CD14-positive monocyte (primary cell): ENCODE measurements around the gene TRIM38. TPM values are rescaled to one million over a fixed set of nuclear protein-coding genes. Genes with fewer than 3 reads are reported as not detected.
"Not testable (repeated sequence)": the region's sequence is repeated elsewhere in the genome, so short reads cannot be mapped to it uniquely, and the experiment has no call there.

Experiments
- DNase-seq, 3 donors: peaks; one replicate each; pipeline ENCODE4 v3.0.0-alpha.2; 2011 to 2022
- H2AFZ ChIP-seq: 2 replicates; pipeline ENCODE4 v1.6.0; 2012; ENCODE audit warnings: mild to moderate bottlenecking, low read depth, low read length, inconsistent platforms; ENCODE audit not compliant: insufficient read depth, poor library complexity, severe bottlenecking
- H3K27ac ChIP-seq, 2 donors: 1 replicate in 1 of 2; 2 replicates in 1 of 2; pipeline ENCODE4 v1.5.1; 2012 to 2013; ENCODE audit warnings: low read length in 2 of 2, control low read depth in 1 of 2, inconsistent platforms in 1 of 2, low read depth in 1 of 2, mild to moderate bottlenecking in 1 of 2
- H3K27me3 ChIP-seq, 2 donors: one replicate each; pipeline versions ENCODE4 v1.6.0 to v1.6.1; 2011 to 2013; ENCODE audit warnings: low read length in 2 of 2; ENCODE audit not compliant: control insufficient read depth in 2 of 2, insufficient read depth in 2 of 2
- H3K36me3 ChIP-seq, 2 donors: replicated peaks in 1 of 2; 1 replicate in 1 of 2; 2 replicates in 1 of 2; pipeline versions ENCODE4 v1.5.1 to v1.6.1; 2012 to 2013; ENCODE audit warnings: low read length in 2 of 2, control low read depth in 1 of 2, inconsistent platforms in 1 of 2, mild to moderate bottlenecking in 1 of 2; ENCODE audit not compliant: insufficient read depth in 2 of 2, control insufficient read depth in 1 of 2
- H3K4me1 ChIP-seq, 2 donors: 1 replicate in 1 of 2; 2 replicates in 1 of 2; pipeline versions ENCODE4 v1.5.1 to v1.6.1; 2012 to 2013; ENCODE audit warnings: low read length in 2 of 2, control low read depth in 1 of 2, inconsistent platforms in 1 of 2, mild to moderate bottlenecking in 1 of 2, moderate library complexity in 1 of 2; ENCODE audit not compliant: insufficient read depth in 2 of 2, control insufficient read depth in 1 of 2
- H3K4me2 ChIP-seq: replicated peaks from 2 replicates; pipeline ENCODE3; 2012; ENCODE audit warnings: low read length, moderate library complexity, mild to moderate bottlenecking; ENCODE audit not compliant: poor library complexity, severe bottlenecking; ENCODE audit errors: extremely low read depth
- H3K4me3 ChIP-seq, 3 experiments: fragments of 200-600 bp in 1 of 3; sonication (generic) in 1 of 3; replicated peaks in 1 of 3; 1 replicate in 2 of 3; 2 replicates in 1 of 3; pipeline ENCODE4 v1.5.1; 2011 to 2013; ENCODE audit warnings: low read length in 3 of 3, mild to moderate bottlenecking in 3 of 3, control low read depth in 2 of 3, low read depth in 2 of 3, inconsistent platforms in 1 of 3, moderate library complexity in 1 of 3
- H3K79me2 ChIP-seq: 2 replicates; pipeline ENCODE4 v1.6.0; 2012; ENCODE audit warnings: mild to moderate bottlenecking, control low read depth, inconsistent platforms, low read length, moderate library complexity; ENCODE audit not compliant: insufficient read depth
- H3K9ac ChIP-seq: 2 replicates; pipeline ENCODE4 v1.6.0; 2017; ENCODE audit warnings: low read length, mild to moderate bottlenecking; ENCODE audit not compliant: insufficient read depth, poor library complexity, severe bottlenecking
- H3K9me3 ChIP-seq, 2 donors: replicated peaks in 1 of 2; 1 replicate in 1 of 2; 2 replicates in 1 of 2; pipeline versions ENCODE4 v1.5.1 to v1.6.1; 2012 to 2013; ENCODE audit warnings: low read length in 2 of 2, control low read depth in 1 of 2; ENCODE audit not compliant: control insufficient read depth in 1 of 2, insufficient read depth in 1 of 2
- H4K20me1 ChIP-seq: 2 replicates; pipeline ENCODE4 v1.6.0; 2012; ENCODE audit warnings: mild to moderate bottlenecking, low read length, control low read depth, moderate library complexity; ENCODE audit not compliant: insufficient read depth
- H3K27ac Mint-ChIP-seq, 7 donors: one replicate each; pipeline ENCODE4 v1.8.0; 2020; ENCODE audit warnings: mild to moderate bottlenecking in 7 of 7, mixed read lengths in 7 of 7, moderate library complexity in 6 of 7, inconsistent platforms in 2 of 7
- H3K27me3 Mint-ChIP-seq, 3 donors: one replicate each; pipeline ENCODE4 v1.8.0; 2021 to 2022; ENCODE audit warnings: low read depth in 3 of 3, mild to moderate bottlenecking in 3 of 3, mixed read lengths in 3 of 3, moderate library complexity in 3 of 3, inconsistent platforms in 1 of 3
- H3K36me3 Mint-ChIP-seq, 2 donors: one replicate each; pipeline ENCODE4 v1.8.0; 2020; ENCODE audit warnings: mixed read lengths in 2 of 2, inconsistent platforms in 1 of 2, mild to moderate bottlenecking in 1 of 2
- H3K4me1 Mint-ChIP-seq: one replicate; pipeline ENCODE4 v1.8.0; 2020; ENCODE audit warnings: mild to moderate bottlenecking, mixed read lengths
- H3K4me3 Mint-ChIP-seq, 2 donors: one replicate each; pipeline ENCODE4 v1.8.0; 2020; ENCODE audit warnings: mild to moderate bottlenecking in 2 of 2, mixed read lengths in 2 of 2, moderate library complexity in 1 of 2
- H3K9me3 Mint-ChIP-seq, 7 donors: one replicate each; pipeline ENCODE4 v1.8.0; 2020 to 2022; ENCODE audit warnings: mixed read lengths in 7 of 7, mild to moderate bottlenecking in 6 of 7, moderate library complexity in 6 of 7, inconsistent platforms in 2 of 7
- CTCF ChIP-seq: fragments of 200-600 bp; IDR thresholded peaks from one replicate; pipeline ENCODE4 v1.8.0; 2022; ENCODE audit warnings: antibody characterized with exemption, mild to moderate bottlenecking
- WGBS: methylation state at CpG from one replicate; pipeline ENCODE4 v1.1.5; 2013; ENCODE audit warnings: missing lambda C conversion rate; ENCODE audit not compliant: insufficient coverage; 5-methylcytosine and 5-hydroxymethylcytosine counted together
- intact Hi-C, 2 donors: fragments of 100-400 bp; cut with micrococcal nuclease; formaldehyde crosslinking; loops; one replicate each; pipeline versions ENCODE4 v1.15.0 to v1.15.1; 2023
- polyA plus RNA-seq, 3 donors: library from polyadenylated mRNA; depleted of rRNA in 1 of 3; unstranded in 2 of 3; stranded (reverse) in 1 of 3; fragments of 300-500 nt in 2 of 3; fragments of >200 nt in 1 of 3; fragmentation: Illumina TruSeq in 2 of 3; gene quantifications; 1 replicate in 2 of 3; 2 replicates in 1 of 3; pipeline ENCODE4 v1.2.3, GENCODE V29; 2012 to 2021

TRIM38 gene
- polyA plus RNA-seq, 3 donors: 4.1 to 23.2 (median 8.0) TPM

DNA sequence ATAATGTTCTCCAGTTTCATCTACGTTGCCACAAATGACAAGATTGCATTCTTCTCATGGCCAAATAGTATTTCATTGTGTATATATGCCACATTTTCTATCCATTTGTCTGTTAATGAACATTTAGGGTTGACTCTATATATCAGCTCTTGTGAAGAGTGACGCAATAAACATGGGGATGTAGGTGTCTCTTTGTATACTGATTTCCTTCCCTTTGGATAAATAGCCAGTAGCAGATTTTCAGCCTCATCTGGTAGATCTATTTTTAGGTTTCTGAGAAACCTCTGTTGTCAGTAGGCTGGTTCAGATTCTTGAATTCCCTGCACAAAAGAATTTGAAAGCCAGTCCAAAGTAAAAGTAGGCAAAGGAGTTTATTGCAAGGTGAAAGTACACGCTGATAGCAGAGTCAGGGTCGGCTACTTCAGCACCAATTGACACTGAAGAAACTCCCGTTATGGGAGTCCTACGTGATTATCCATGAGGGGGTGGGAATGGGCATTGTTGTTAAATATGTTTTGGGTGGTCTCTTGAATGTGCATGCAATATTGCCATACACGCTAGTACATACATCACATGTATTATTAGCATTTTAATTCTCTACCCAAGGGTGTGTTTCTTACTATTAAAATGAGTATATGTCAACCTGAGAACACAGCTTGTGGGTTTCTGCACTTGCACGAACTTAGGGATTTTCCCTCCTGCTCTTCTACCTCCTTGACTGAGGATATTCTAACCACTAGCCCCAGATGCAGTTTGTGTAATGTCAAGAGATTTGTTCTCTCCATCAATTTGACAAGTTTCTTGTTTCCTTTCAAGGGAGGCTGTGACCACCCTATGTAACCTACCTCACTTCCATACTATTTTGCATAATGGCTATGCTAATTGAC, 17.7 kb upstream of the TRIM38 start:
- no peaks in the 10 kb centered on the region for H3K4me1 Mint-ChIP-seq
- Histone ChIP-seq H3K36me3 (no peaks in the 10 kb centered on the region), H3K4me1 (no peaks in the 10 kb centered on the region), H3K27me3 (no peaks in the 10 kb centered on the region), H3K4me2 (no peak overlapping the region), H3K9ac (no peak overlapping the region), H3K79me2 (no peaks in the 10 kb centered on the region), H2AFZ (no peak overlapping the region), H3K9me3 (no peaks in the 10 kb centered on the region), H3K27ac (no peak overlapping the region), H3K4me3 (no peak overlapping the region), H4K20me1 (no peaks in the 10 kb centered on the region)
- no peaks in the 10 kb centered on the region for H3K36me3 Mint-ChIP-seq
- no peak for TF ChIP-seq CTCF
- no peak overlapping the region for H3K27ac Mint-ChIP-seq
- 83% methylated on average over 2 of the region's 8 CpGs for WGBS
- H3K9me3 Mint-ChIP-seq: peaks cover 0 to 5% (median 3%) of the 10 kb centered on the region in 7 donors
- DNase-seq: no peak
- no peak overlapping the region for H3K4me3 Mint-ChIP-seq
- peaks cover 1 to 4% (median 1%) of the 10 kb centered on the region in 3 donors for H3K27me3 Mint-ChIP-seq
- intact Hi-C loops: no loop called here

- H3K27ac Mint-ChIP-seq: peak overlapping the region in 1 of 7 donors; percentile 37
- H3K27me3 Mint-ChIP-seq, intact Hi-C loops: not testable (repeated sequence)
Measured at GRCh38 chr6:25945738-25946137, 16.9 kb upstream of the TRIM38 start.

More at GRCh38 chr6:25945738-25946137, 16.9 kb upstream of the TRIM38 start:
- not testable (repeated sequence) for H3K27me3 ChIP-seq, H3K36me3 Mint-ChIP-seq, H3K9me3 ChIP-seq, H3K9me3 Mint-ChIP-seq, H3K36me3 ChIP-seq, H4K20me1 ChIP-seq, H3K27ac ChIP-seq, H2AFZ ChIP-seq, H3K4me2 ChIP-seq, H3K4me3 ChIP-seq, H3K79me2 ChIP-seq, H3K4me1 Mint-ChIP-seq, H3K4me1 ChIP-seq, DNase-seq, H3K9ac ChIP-seq, H3K4me3 Mint-ChIP-seq
- no CpG with 5 or more reads among the region's 3 CpGs for WGBS
